Measurements from ENCODE around the gene UBE3B.

The UBE3B gene

DNA sequence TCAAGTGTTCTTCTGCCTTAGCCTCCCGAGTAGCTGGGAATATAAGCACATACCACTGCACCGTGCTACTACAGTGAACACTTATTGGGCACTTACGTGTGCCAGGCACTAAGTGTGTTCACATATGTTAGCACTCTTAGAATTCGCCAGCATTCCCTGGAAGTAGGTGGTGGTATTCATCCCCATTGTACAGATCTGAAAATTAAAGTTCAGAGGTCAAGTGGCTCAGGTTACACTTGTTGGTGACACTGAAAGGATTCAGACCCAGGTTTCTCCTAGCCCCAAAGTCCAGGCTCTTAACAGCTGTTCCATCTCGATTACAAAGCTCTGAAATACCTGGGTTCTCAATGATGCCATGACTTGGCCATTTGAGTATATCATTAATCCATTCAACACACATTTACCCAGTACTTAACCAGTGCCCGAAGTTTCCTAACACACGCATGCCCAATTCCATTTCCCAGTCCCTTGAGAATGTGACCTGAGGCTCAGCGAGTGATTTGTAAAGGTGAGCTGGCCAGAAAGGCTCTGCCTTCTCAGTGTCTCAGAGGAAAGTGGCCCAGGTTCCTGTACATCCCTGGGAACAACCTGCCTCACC lies 101.0 kb downstream of the UBE3B start:
- DNase-seq = no peak

DNA sequence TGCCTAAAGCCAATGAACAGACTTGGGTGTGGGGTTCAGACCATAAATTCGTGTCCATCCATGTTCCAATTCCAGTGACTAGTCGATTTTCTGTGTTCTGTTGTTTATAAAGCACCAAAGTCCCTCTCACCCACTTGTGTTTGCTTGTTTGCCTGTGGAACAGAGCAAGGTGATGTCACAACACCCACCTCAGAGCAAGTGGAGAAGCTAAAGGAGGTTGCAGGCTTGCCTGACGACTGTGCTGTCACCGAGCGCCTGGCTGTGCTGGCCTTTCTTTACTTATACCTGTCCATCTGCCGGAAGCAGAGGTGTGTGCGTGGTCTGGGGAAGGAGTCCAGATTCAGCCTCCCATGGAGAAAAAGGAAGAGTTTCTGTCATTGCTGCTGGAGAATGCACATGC lies 102.2 kb downstream of the UBE3B start:
- no peak for DNase-seq

DNA sequence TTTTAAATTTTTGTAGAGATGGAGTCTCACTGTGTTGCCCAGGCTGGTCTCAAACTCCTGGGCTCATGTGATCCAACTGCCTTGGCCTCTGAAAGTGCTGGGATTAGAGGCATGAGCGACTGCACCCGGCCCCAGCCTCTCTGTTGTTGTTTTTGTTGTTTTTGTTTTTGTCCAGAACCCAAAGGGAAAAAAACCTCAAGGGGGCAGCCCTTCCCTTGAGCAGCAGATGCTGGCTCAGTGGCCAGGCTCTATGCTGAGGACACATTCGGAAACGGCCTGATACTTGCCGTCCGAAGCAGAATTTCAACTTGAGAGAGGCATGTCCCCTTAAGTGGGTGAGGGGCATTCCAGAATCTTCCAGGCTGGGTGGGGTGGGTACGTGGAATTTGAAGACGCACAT lies 102.8 kb downstream of the UBE3B start:
- no peak for DNase-seq

DNA sequence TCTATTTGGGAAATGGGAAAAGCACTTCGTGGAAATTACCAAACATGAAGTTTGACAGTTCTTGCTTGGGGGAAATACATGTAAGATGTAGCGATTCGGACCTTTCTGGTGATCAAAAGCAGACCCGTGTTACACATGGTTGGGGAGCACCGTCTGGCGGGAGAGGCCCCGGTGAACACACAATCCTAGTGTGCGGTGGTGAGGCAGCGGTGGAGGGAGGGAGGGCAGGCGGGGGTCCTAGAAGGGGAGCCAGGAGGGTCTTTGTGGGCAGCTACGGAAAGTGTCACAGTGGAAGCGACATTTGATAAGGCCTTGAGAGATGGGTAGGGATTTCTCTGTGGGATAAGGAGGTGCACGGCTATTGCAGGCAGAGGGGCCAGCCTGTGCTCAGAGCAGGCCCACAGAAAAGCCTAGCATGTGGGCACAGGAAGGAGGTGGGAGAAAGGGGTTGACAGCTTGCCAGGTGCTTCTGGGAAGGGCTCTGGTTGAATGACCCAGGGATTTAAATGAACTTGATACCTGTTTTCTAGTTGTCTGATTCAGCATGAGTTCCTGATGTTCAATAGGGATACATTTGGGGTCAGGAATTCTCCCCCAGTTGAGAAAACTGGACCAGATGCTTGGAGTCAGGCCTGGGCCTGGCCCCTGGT lies 103.4 kb downstream of the UBE3B start:
- DNase-seq = no peak

DNA sequence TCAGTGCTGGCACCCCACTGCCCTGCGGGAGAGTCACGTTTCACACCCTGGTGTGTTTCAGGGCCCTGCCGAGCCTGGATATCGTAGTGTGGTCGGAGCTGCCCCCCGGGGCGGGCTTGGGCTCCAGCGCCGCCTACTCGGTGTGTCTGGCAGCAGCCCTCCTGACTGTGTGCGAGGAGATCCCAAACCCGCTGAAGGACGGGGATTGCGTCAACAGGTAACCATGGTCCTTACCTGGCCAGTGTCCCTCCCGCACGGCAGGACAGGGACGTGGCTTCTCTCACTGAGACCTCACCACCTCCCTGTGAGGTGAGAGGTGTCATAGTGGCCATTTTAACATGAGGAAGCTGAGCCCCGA lies 103.9 kb downstream of the UBE3B start:
- no peak for DNase-seq

DNA sequence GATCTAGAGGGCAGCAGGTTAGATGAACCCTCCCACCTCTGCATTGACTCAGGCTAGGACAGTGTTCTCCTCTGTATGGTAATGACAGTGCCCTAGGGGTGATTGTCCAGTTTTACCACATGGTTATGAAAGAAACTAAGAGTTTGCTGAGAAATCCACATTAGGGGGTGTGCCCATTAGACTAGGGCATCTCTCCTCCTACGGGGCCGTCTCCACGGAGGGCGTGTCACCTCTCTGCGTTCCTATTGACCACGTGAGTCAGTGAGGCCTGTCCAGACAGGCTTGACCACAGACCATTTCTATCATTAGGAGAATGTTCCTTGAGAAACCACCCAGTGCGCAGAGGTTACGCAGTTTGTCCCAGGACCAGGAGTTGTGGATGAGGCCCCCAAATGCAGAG lies 104.4 kb downstream of the UBE3B start:
- no peak for DNase-seq

DNA sequence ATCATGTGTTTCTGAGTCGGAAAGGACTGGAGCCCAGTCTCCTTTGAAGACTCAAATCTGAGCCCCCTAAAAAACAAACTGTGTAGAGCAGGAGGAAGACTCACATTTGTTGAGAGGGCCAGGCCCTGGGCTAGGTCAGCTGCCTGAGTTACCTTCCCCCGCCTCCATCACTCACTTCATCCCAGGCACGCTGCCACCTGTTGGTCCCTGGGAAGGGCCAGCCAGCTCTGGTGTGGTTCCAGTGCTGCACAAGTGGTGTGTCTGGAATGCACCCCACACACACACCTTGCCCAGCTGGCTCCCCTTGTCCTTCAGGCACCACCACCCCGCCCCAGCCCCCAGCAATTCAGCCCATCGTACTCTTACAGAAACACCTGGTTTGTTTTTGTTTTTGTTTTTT lies 105.2 kb downstream of the UBE3B start:
- no peak for DNase-seq

DNA sequence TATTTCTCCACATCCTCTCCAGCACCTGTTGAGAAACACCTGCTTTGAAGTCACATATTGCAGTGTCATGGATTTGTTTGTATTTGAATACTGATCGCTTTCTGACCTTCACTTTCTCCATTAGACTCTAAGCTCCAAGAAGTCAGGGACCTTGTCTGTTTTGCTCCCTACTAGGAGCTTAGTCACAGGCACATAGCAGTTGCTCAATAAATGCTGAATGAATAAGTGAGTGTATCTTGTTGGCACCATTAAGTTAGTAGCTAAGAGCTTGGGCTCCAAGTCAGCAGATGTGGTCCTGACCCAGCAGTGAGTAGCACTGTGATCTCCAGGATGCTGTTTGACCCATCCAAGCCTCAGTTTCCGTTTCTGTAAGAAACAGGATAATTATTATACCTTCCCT lies 106.3 kb downstream of the UBE3B start:
- DNase-seq = no peak
